Ovary (tissue), 9 donors: ENCODE results near the gene EYS. TPM values are rescaled to one million over a fixed set of nuclear protein-coding genes. Genes with fewer than 3 reads are reported as not detected.

Source experiments
- DNase-seq, 5 donors: peaks; one replicate each; pipeline ENCODE4 v3.0.0-alpha.2; 2019 to 2020
- H3K27ac ChIP-seq, 2 donors: fragments of 200-600 bp; one replicate each; pipeline versions ENCODE4 v1.5.1 to v1.8.0; 2019 to 2022
- H3K27me3 ChIP-seq: fragments of 200-600 bp; one replicate; pipeline ENCODE4 v1.8.0; 2022
- H3K36me3 ChIP-seq: fragments of 200-600 bp; sonication (generic); one replicate; pipeline ENCODE4 v1.5.1; 2019
- H3K4me1 ChIP-seq: one replicate; pipeline ENCODE4 v1.8.1; 2013; ENCODE audit warnings: mild to moderate bottlenecking, moderate library complexity; ENCODE audit not compliant: insufficient read depth
- H3K4me3 ChIP-seq: fragments of 200-600 bp; sonication (generic); one replicate; pipeline ENCODE4 v1.5.1; 2017
- H3K9me3 ChIP-seq, 2 donors: fragments of 200-600 bp in 1 of 2; sonication (generic) in 1 of 2; one replicate each; pipeline versions ENCODE4 v1.5.1 to v1.8.1; 2013 to 2019; ENCODE audit warnings: mild to moderate bottlenecking in 1 of 2, moderate library complexity in 1 of 2
- EP300 ChIP-seq: sonication (generic); formaldehyde crosslinking; IDR thresholded peaks from one replicate; pipeline ENCODE4 v1.6.1; 2017; ENCODE audit warnings: antibody characterized with exemption
- POLR2A ChIP-seq: fragments of 450-650 bp; IDR thresholded peaks from one replicate; pipeline ENCODE4 v1.6.1; 2017; ENCODE audit warnings: antibody characterized with exemption, mild to moderate bottlenecking, moderate library complexity
- WGBS, 3 donors: extraction: QIAGEN DNeasy Blood & Tissue Kit in 1 of 3; methylation state at CpG; one replicate each; pipeline versions ENCODE4 v1.1.5 to v1.1.7; 2013 to 2017; 5-methylcytosine and 5-hydroxymethylcytosine counted together
- intact Hi-C, 4 donors: fragments of 100-400 bp; cut with DNase I; formaldehyde crosslinking; loops; one replicate each; pipeline versions ENCODE4 v1.11.0 to v1.15.1; 2022 to 2023
- polyA plus RNA-seq, 2 donors: library from polyadenylated mRNA; stranded (reverse); fragments of 200-250 nt in 1 of 2; fragments of 350-450 nt in 1 of 2; fragmentation: Illumina TruSeq in 1 of 2; extraction: RNeasy Lipid Tissue Mini Kit (QIAGEN cat#74804) in 1 of 2; gene quantifications; one replicate each; pipeline ENCODE4 v1.2.3, GENCODE V29; 2013 to 2014
- total RNA-seq, 7 donors: library from RNA; depleted of rRNA in 2 of 7; stranded (reverse); fragments of >200 nt in 2 of 7; fragmentation: NEBNext Ultra II Directional in 3 of 7; extraction: Animal tissue kit (Norgen Biotek cat#: 25700) in 3 of 7; gene quantifications; one replicate each; pipeline versions ENCODE4 v1.1.0 to v1.2.4, GENCODE V29; 2016 to 2023
- TF ChIP-seq, protein P1 (sequence below), 3 donors: fragments of 450-650 bp in 2 of 3; fragments of 200-600 bp in 1 of 3; IDR thresholded peaks; one replicate each; pipeline versions ENCODE4 v1.5.1 to v1.8.0; 2016 to 2022; ENCODE audit warnings: antibody characterized with exemption in 3 of 3, mild to moderate bottlenecking in 1 of 3
- donor health status: DM: no; HTN: no; CAD: no; lungs with moderate emphysema.
- donor health status: DM: no; HTN: no; CAD: no.
- donor health status: Bipolar disorder and iron deficiency.
- donor health status: DM: yes; HTN: yes; CAD: no.
- donor health status: DM: no; HTN: no; CAD: no.
- donor health status: DM: yes; HTN: yes; CAD: no.

EYS gene
- total and polyA plus RNA-seq, 9 donors = under 0.01 to 0.03 (median 0.01) TPM; not detected in 6

DNA sequence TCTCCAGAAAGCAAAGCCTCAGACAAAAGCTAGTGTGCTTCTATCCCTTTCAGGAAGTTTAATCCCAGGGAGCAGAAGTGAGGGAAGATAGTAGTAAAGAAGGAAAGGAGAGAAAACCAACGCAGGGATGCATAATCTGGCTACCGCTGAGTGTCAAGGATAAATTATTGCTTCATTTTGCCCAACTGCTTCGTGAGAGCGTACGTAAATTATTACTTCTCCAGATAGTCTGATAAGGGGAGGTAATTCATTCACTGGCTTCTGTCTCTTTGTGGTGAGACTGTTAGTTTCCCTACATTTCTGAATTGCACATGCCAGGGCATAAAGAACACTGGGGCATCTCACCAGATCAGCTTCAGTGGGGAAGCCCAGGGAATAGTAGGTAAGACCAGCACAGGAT lies 1531.7 kb downstream of the EYS start:
- TF ChIP-seq POLR2A (no peak), EP300 (no peak)
- TF ChIP-seq, protein P1, sequence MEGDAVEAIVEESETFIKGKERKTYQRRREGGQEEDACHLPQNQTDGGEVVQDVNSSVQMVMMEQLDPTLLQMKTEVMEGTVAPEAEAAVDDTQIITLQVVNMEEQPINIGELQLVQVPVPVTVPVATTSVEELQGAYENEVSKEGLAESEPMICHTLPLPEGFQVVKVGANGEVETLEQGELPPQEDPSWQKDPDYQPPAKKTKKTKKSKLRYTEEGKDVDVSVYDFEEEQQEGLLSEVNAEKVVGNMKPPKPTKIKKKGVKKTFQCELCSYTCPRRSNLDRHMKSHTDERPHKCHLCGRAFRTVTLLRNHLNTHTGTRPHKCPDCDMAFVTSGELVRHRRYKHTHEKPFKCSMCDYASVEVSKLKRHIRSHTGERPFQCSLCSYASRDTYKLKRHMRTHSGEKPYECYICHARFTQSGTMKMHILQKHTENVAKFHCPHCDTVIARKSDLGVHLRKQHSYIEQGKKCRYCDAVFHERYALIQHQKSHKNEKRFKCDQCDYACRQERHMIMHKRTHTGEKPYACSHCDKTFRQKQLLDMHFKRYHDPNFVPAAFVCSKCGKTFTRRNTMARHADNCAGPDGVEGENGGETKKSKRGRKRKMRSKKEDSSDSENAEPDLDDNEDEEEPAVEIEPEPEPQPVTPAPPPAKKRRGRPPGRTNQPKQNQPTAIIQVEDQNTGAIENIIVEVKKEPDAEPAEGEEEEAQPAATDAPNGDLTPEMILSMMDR (IDR thresholded peaks at IDR 0.05) = no peak
- intact Hi-C loops = no loop called here
- DNase-seq = no peak
- H3K9me3 ChIP-seq = no peaks in the 10 kb centered on the region
- H3K27ac ChIP-seq = no peak overlapping the region
- H3K4me1 ChIP-seq = no peaks in the 10 kb centered on the region
- 57 to 66% (median 63%) methylated on average over 5 of the region's 5 CpGs for WGBS, 3 donors
- H3K4me3 ChIP-seq = no peak overlapping the region
- H3K36me3 ChIP-seq = no peaks in the 10 kb centered on the region
- H3K27me3 ChIP-seq = no peaks in the 10 kb centered on the region

DNA sequence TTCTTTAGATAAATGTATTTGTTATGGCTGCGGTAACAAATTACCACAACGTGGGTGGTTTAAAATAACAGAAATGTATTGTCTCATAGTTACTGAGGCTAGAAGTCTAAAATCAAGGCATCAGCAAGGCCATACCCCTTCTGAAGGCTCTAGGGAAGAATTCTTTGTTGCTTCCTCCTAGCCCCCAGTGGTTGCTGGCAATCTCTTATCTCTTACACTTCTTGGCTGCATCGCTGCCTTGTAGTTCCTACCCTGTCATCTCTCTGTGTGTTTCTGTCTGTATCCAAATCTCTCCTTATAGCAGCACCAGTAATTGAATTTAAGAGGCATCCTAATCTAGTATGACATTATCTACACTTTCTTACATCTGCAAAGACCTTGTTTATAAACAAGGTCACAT lies 1536.7 kb downstream of the EYS start:
- no peak for DNase-seq
- Histone ChIP-seq H3K27me3 (no peaks in the 10 kb centered on the region), H3K27ac (no peak overlapping the region), H3K36me3 (no peaks in the 10 kb centered on the region), H3K9me3 (no peaks in the 10 kb centered on the region), H3K4me1 (no peaks in the 10 kb centered on the region), H3K4me3 (no peak overlapping the region)
- intact Hi-C loops = no loop called here
- TF ChIP-seq, protein P1 (IDR thresholded peaks at IDR 0.05) = no peak
- TF ChIP-seq EP300 = no peak
- TF ChIP-seq POLR2A = no peak
- WGBS, 3 donors = 8 to 17% (median 14%) methylated on average over 3 of the region's 3 CpGs

DNA sequence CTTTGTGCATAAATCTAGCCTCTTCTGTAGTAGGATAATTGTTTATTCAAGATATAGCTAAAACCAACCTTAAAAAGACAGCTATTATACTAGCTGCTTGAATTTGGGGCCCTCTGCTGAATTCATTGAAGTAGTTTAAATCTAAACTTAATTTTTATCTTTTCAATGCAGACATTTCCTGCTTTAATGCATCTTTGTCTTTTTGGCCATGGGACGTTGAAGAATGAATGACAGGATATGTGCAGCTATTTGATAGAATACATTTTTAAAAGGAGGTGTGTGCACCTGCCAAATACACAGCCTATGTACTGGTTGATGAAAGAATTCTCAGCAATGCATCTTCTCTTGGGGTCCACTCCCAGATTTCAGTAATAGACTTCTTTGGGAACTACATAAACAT lies 1546.5 kb downstream of the EYS start:
- Histone ChIP-seq H3K4me3 (no peak overlapping the region), H3K9me3 (no peaks in the 10 kb centered on the region), H3K36me3 (no peaks in the 10 kb centered on the region), H3K27ac (no peak overlapping the region), H3K4me1 (no peaks in the 10 kb centered on the region), H3K27me3 (no peaks in the 10 kb centered on the region)
- intact Hi-C loops = no loop called here
- DNase-seq = no peak
- WGBS, 3 donors = 75 to 80% (median 79%) methylated on average over 1 of the region's 1 CpG
- TF ChIP-seq, protein P1 (IDR thresholded peaks at IDR 0.05) = no peak
- TF ChIP-seq EP300 = no peak
- no peak for TF ChIP-seq POLR2A

DNA sequence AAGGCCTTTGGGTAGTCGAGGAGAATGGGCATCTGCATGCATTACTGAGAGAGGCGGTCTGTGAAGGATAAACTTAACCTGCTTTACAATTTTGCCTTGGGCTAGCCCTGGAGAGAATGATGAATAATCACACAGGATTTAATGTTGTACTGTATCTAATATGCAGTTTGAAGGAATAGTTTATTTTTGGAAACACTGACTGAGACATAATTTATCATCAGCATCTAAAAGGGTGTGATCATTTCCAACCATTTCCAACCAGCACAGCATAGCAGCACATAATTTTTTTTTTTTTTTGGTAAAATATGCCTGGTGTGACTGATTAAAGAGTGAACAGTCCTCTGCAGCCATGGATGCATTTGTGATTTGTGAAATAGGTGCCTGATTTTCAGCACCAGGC lies 1552.0 kb downstream of the EYS start:
- Histone ChIP-seq H3K27ac (no peak overlapping the region), H3K9me3 (no peaks in the 10 kb centered on the region), H3K27me3 (no peaks in the 10 kb centered on the region), H3K36me3 (no peaks in the 10 kb centered on the region), H3K4me1 (no peaks in the 10 kb centered on the region), H3K4me3 (no peak overlapping the region)
- intact Hi-C loops = no loop called here
- TF ChIP-seq, protein P1 (IDR thresholded peaks at IDR 0.05) = no peak
- TF ChIP-seq EP300 (no peak), POLR2A (no peak)
- WGBS, 3 donors = 77 to 87% (median 81%) methylated on average over 2 of the region's 2 CpGs
- DNase-seq = no peak

DNA sequence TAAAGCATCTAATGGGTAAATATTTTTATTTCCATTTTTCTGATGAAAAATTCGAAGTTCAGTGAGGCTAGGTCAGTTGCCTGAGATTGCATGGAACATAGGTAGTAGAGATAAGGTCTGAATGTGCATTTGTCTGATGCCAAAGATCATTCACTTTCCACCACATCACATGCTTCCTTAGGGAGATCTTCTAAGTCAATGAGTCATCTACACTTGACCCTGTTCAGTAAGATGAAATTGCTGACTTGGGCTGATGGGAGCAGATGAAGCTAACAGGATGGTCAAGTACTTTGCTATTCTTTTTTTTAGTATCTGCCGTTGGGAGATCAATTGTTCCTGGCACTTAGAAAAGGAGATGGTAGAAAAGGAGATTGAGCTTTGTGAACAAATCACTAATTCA lies 1560.2 kb downstream of the EYS start:
- intact Hi-C loops = no loop called here
- Histone ChIP-seq H3K36me3 (no peaks in the 10 kb centered on the region), H3K27ac (no peak overlapping the region), H3K4me3 (no peak overlapping the region), H3K9me3 (no peaks in the 10 kb centered on the region), H3K27me3 (no peaks in the 10 kb centered on the region), H3K4me1 (no peaks in the 10 kb centered on the region)
- no peak for TF ChIP-seq POLR2A
- TF ChIP-seq, protein P1 (IDR thresholded peaks at IDR 0.05) = no peak
- TF ChIP-seq EP300 = no peak
- DNase-seq = no peak
- WGBS, 3 donors = 78 to 84% (median 83%) methylated on average over 2 of the region's 2 CpGs
